Fibroblast of lung (primary cell): ENCODE data around the gene PRSS23.

Source experiments
- EZH2 ChIP-seq: IDR thresholded peaks from 2 replicates; pipeline ENCODE4 v1.5.1; 2012; ENCODE audit warnings: low read length, control low read depth, mild to moderate bottlenecking; ENCODE audit errors: missing control alignments
- TF ChIP-seq, protein P1 (sequence below), 2 donors: IDR thresholded peaks in 1 of 2; conservative IDR thresholded peaks in 1 of 2; 1 replicate in 1 of 2; 2 replicates in 1 of 2; pipeline ENCODE4 v1.5.1; 2011 to 2012; ENCODE audit warnings: low read length in 2 of 2, control low read depth in 1 of 2, inconsistent platforms in 1 of 2, low read depth in 1 of 2, mild to moderate bottlenecking in 1 of 2

DNA sequence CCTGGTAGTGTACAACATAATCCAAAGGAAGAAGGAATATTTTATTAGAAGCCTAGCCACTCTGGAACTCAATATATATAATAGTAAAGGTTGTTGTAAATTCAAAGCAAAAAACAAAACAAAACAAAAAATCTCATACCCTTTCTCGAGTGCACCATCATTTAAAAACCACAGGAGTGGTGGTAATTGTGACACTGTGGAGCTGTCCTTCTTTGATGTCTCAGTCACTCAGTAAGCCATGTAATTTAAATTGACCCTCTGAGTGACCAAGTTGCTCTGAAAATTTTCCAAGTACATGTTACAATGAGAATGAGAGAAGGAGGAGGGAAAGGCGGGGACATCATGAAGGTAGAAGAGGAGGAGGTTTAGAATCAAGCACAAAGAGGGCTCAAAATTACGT lies 6.6 kb downstream of the PRSS23 start:
- TF ChIP-seq, protein P1, sequence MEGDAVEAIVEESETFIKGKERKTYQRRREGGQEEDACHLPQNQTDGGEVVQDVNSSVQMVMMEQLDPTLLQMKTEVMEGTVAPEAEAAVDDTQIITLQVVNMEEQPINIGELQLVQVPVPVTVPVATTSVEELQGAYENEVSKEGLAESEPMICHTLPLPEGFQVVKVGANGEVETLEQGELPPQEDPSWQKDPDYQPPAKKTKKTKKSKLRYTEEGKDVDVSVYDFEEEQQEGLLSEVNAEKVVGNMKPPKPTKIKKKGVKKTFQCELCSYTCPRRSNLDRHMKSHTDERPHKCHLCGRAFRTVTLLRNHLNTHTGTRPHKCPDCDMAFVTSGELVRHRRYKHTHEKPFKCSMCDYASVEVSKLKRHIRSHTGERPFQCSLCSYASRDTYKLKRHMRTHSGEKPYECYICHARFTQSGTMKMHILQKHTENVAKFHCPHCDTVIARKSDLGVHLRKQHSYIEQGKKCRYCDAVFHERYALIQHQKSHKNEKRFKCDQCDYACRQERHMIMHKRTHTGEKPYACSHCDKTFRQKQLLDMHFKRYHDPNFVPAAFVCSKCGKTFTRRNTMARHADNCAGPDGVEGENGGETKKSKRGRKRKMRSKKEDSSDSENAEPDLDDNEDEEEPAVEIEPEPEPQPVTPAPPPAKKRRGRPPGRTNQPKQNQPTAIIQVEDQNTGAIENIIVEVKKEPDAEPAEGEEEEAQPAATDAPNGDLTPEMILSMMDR (conservative IDR thresholded peaks at IDR 0.05 in 1 of 2, IDR thresholded peaks at IDR 0.05 in 1 of 2; ENCODE audit: low read depth in 1 of 2, low read length in 2 of 2), result no peak
- no peak for TF ChIP-seq EZH2
